ENCODE measurements around the gene C2orf80. TPM values are rescaled to one million over a fixed set of nuclear protein-coding genes. Genes with fewer than 3 reads are reported as not detected.
"Not testable (repeated sequence)": the region's sequence is repeated elsewhere in the genome, so short reads cannot be mapped to it uniquely, and the experiment has no call there.

Gene C2orf80
- total RNA-seq, 3 donors from 2014 or later (not counting 1 experiment from before 2014, with no cell fraction given) = not detected

DNA sequence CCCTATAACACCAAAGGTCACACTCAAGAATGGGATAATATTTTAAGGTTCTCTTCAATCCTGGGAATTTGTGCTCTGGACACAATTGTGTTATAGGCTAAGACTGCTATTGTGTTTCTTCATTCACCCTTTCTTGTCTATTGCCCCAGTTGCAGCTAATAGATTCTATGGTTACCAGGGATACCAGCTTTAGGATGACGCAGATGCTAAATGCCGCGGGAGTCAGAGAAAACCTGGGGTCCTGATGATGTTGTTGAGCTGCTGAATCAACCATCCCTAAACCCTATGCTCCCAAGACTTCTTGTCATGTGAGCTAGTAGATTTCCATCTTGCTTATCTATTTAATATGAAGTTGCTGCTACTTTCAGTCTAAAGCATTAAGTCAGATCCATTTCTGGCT is 70.9 kb downstream of the C2orf80 start:
- no peaks in the 10 kb centered on the region for H3K9me3 ChIP-seq (ENCODE audit: control insufficient read depth, insufficient read depth, low read length)
- H3K36me3 ChIP-seq (ENCODE audit: control insufficient read depth, insufficient read depth, low read length) = no peaks in the 10 kb centered on the region
- H3K4me1 ChIP-seq (ENCODE audit: control insufficient read depth, insufficient read depth, low read length) = peaks cover under 1% of the 10 kb centered on the region
- ATAC-seq = peak in 1 of 3 donors; percentile 17
- H3K27me3 ChIP-seq (ENCODE audit: control insufficient read depth, insufficient read depth, low read length) = peaks cover 4% of the 10 kb centered on the region
- H3K9me3 Mint-ChIP-seq = no peaks in the 10 kb centered on the region
- 93% methylated on average over 3 of the region's 3 CpGs for WGBS (ENCODE audit: insufficient coverage)
- DNase-seq = no peak
- no peak overlapping the region for H3K27ac Mint-ChIP-seq
- no peak overlapping the region for H3K27ac ChIP-seq (ENCODE audit: low read length)
- intact Hi-C loops (cut with micrococcal nuclease) = no loop called here
- H3K4me3 Mint-ChIP-seq = no peak overlapping the region
- H3K4me3 ChIP-seq (ENCODE audit: low read length) = no peak overlapping the region
- TF ChIP-seq, protein P1, sequence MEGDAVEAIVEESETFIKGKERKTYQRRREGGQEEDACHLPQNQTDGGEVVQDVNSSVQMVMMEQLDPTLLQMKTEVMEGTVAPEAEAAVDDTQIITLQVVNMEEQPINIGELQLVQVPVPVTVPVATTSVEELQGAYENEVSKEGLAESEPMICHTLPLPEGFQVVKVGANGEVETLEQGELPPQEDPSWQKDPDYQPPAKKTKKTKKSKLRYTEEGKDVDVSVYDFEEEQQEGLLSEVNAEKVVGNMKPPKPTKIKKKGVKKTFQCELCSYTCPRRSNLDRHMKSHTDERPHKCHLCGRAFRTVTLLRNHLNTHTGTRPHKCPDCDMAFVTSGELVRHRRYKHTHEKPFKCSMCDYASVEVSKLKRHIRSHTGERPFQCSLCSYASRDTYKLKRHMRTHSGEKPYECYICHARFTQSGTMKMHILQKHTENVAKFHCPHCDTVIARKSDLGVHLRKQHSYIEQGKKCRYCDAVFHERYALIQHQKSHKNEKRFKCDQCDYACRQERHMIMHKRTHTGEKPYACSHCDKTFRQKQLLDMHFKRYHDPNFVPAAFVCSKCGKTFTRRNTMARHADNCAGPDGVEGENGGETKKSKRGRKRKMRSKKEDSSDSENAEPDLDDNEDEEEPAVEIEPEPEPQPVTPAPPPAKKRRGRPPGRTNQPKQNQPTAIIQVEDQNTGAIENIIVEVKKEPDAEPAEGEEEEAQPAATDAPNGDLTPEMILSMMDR (IDR thresholded peaks at IDR 0.05) = no peak
- H3K27me3 Mint-ChIP-seq (ENCODE audit: low read depth in 2 of 2) = peaks cover 9 to 12% of the 10 kb centered on the region in 2 donors
- no peaks in the 10 kb centered on the region for H3K36me3 Mint-ChIP-seq
- H3K4me1 Mint-ChIP-seq = peaks cover 3% of the 10 kb centered on the region in 2 donors

DNA sequence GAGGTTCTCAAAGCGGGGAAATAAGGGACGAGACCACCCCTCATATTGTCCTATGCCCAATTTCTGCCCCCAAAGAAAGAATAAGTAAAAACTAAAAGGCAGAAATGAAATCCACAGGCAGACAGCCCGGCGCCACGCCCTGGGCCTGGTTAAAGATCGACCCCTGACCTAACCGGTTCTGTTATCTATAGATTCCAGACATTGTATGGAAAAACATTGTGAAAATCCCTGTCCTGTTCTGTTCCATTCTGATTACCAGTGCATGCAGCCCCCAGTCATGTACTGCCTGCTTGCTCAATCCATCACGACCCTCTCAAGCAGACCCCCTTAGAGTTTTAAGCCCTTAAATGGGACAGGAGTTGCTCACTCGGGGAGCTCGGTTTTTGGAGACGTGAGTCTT is 72.4 kb downstream of the C2orf80 start:
- ATAC-seq; H3K9me3 ChIP-seq (ENCODE audit: control insufficient read depth, insufficient read depth, low read length); H3K4me3 ChIP-seq (ENCODE audit: low read length); intact Hi-C loops (cut with micrococcal nuclease); H3K9me3 Mint-ChIP-seq; H3K27ac ChIP-seq (ENCODE audit: low read length); H3K4me1 Mint-ChIP-seq; H3K4me1 ChIP-seq (ENCODE audit: control insufficient read depth, insufficient read depth, low read length); H3K36me3 ChIP-seq (ENCODE audit: control insufficient read depth, insufficient read depth, low read length); H3K27ac Mint-ChIP-seq; H3K27me3 Mint-ChIP-seq (ENCODE audit: low read depth in 2 of 2); H3K36me3 Mint-ChIP-seq; H3K4me3 Mint-ChIP-seq; H3K27me3 ChIP-seq (ENCODE audit: control insufficient read depth, insufficient read depth, low read length); DNase-seq: not testable (repeated sequence)
- 95% methylated on average over 11 of the region's 11 CpGs for WGBS (ENCODE audit: insufficient coverage)

Other genes starting within 250 kb of the C2orf80 start
- 10 to 100 TPM; 21.7 to 27.7 (median 26.3) TPM for gene PLEKHM3, start 164.5 kb downstream of the C2orf80 start, total RNA-seq
- gene CRYGD, start 65.5 kb downstream of the C2orf80 start, total RNA-seq = not detected
- gene CRYGC, start 60.2 kb downstream of the C2orf80 start, total RNA-seq = not detected
- gene CRYGB, start 43.9 kb downstream of the C2orf80 start, total RNA-seq = not detected
- not detected for gene CRYGA, start 26.4 kb downstream of the C2orf80 start, total RNA-seq
- gene IDH1, start 65.0 kb upstream of the C2orf80 start, total RNA-seq = 10 to 100 TPM in 2 of 3 donors, 1 to 10 TPM in 1; 6.8 to 15.2 (median 12.2) TPM
- gene PIKFYVE, start 76.2 kb upstream of the C2orf80 start, total RNA-seq = 10 to 100 TPM; 38.9 to 48.7 (median 39.2) TPM
- under 1 TPM; 0.50 to 0.65 (median 0.61) TPM for gene PTH2R, start 216.8 kb upstream of the C2orf80 start, total RNA-seq